Suprapubic skin (tissue), 4 donors: ENCODE data around the gene RTN4IP1. TPM values are rescaled to one million over a fixed set of nuclear protein-coding genes. Genes with fewer than 3 reads are reported as not detected.

Experiments used
- DNase-seq, 2 donors: peaks; one replicate each; pipeline ENCODE4 v3.0.0-alpha.2; 2019; ENCODE audit warnings: low spot score in 2 of 2
- H3K27ac ChIP-seq: fragments of 200-600 bp; sonication (generic); one replicate; pipeline ENCODE4 v1.5.1; 2019
- H3K27me3 ChIP-seq: fragments of 200-600 bp; sonication (generic); one replicate; pipeline ENCODE4 v1.5.1; 2019
- H3K36me3 ChIP-seq: fragments of 200-600 bp; sonication (generic); one replicate; pipeline ENCODE4 v1.5.1; 2019
- H3K4me1 ChIP-seq: fragments of 200-600 bp; sonication (generic); one replicate; pipeline ENCODE4 v1.5.1; 2019
- H3K4me3 ChIP-seq: fragments of 200-600 bp; sonication (generic); one replicate; pipeline ENCODE4 v1.5.1; 2019; ENCODE audit warnings: mild to moderate bottlenecking
- H3K9me3 ChIP-seq: fragments of 200-600 bp; sonication (generic); one replicate; pipeline ENCODE4 v1.5.1; 2019
- CTCF ChIP-seq, 2 donors: fragments of 200-600 bp in 1 of 2; fragments of 450-650 bp in 1 of 2; sonication (generic) in 1 of 2; IDR thresholded peaks; one replicate each; pipeline ENCODE4 v1.5.1; 2016 to 2019; ENCODE audit warnings: antibody characterized with exemption in 2 of 2, mild to moderate bottlenecking in 1 of 2, moderate library complexity in 1 of 2
- EP300 ChIP-seq: sonication (generic); formaldehyde crosslinking; IDR thresholded peaks from one replicate; pipeline ENCODE4 v1.6.1; 2017; ENCODE audit warnings: antibody characterized with exemption
- POLR2A ChIP-seq, 2 donors: fragments of 450-650 bp; IDR thresholded peaks; one replicate each; pipeline ENCODE4 v1.6.1; 2017; ENCODE audit warnings: antibody characterized with exemption in 2 of 2, mild to moderate bottlenecking in 2 of 2, moderate library complexity in 2 of 2
- POLR2AphosphoS5 ChIP-seq, 3 donors: sonication (generic); formaldehyde crosslinking; IDR thresholded peaks; one replicate each; pipeline ENCODE4 v1.6.1; 2017; ENCODE audit warnings: antibody characterized with exemption in 3 of 3
- WGBS: methylation state at CpG from one replicate; pipeline ENCODE4 v1.1.5; 2018; 5-methylcytosine and 5-hydroxymethylcytosine counted together
- total RNA-seq, 4 donors: library from RNA; depleted of rRNA; stranded (reverse); fragments of >200 nt; gene quantifications; one replicate each; pipeline ENCODE4 v1.1.0, GENCODE V29; 2016

The RTN4IP1 gene
- total RNA-seq, 4 donors from 2014 or later, result 1.8 to 5.3 (median 3.3) TPM

- no peaks in the 10 kb centered on the region for H3K9me3 ChIP-seq
- H3K4me1 ChIP-seq, result no peaks in the 10 kb centered on the region
- H3K4me3 ChIP-seq, result no peak overlapping the region
- DNase-seq, result no peak
- no peak for TF ChIP-seq POLR2AphosphoS5 (IDR thresholded peaks at IDR 0.05)
- TF ChIP-seq POLR2A (IDR thresholded peaks at IDR 0.05), result no peak
- no peak for TF ChIP-seq CTCF (IDR thresholded peaks at IDR 0.05)
- no peak for TF ChIP-seq EP300
- H3K36me3 ChIP-seq, result peaks cover 21% of the 10 kb centered on the region
- WGBS, result 84% methylated on average over 5 of the region's 5 CpGs
- H3K27ac ChIP-seq, result no peak overlapping the region
- no peaks in the 10 kb centered on the region for H3K27me3 ChIP-seq
Measured at GRCh38 chr6:106572436-106572835, 56.9 kb downstream of the RTN4IP1 start.

- 93% methylated on average over 4 of the region's 4 CpGs for WGBS
- Histone ChIP-seq H3K9me3 (no peaks in the 10 kb centered on the region), H3K4me1 (no peaks in the 10 kb centered on the region), H3K4me3 (no peak overlapping the region), H3K27ac (no peak overlapping the region), H3K36me3 (peaks cover 21% of the 10 kb centered on the region), H3K27me3 (no peaks in the 10 kb centered on the region)
- no peak for DNase-seq
- no peak for TF ChIP-seq EP300
- TF ChIP-seq CTCF (IDR thresholded peaks at IDR 0.05), result no peak
- no peak for TF ChIP-seq POLR2A (IDR thresholded peaks at IDR 0.05)
- no peak for TF ChIP-seq POLR2AphosphoS5 (IDR thresholded peaks at IDR 0.05)
Measured at GRCh38 chr6:106569428-106569827, 59.9 kb downstream of the RTN4IP1 start.

DNA sequence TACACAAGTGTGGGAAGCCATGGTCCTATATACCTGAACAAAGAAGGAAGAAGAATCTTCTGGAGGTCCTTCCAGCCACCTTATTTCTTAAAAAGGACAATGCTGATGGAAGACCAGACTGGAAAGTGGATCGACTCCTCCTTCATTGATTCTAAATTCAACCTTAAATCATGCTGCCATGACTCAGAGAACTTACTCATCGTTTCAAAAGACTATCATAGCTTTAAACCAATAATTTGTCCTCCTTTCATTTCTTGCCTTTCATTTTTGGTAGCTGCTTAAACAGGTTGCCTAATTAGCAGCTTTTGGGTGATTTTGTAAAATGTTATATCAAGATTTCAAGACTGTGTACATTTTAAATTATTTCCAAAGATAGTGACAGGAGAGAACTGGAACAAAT is 60.8 kb downstream of the RTN4IP1 start:
- peaks cover 4% of the 10 kb centered on the region for H3K4me1 ChIP-seq
- no peak for DNase-seq
- no peaks in the 10 kb centered on the region for H3K9me3 ChIP-seq
- H3K36me3 ChIP-seq, result peaks cover 24% of the 10 kb centered on the region
- no peak overlapping the region for H3K27ac ChIP-seq
- 58% methylated on average over 2 of the region's 2 CpGs for WGBS
- no peaks in the 10 kb centered on the region for H3K27me3 ChIP-seq
- H3K4me3 ChIP-seq, result no peak overlapping the region
- TF ChIP-seq POLR2AphosphoS5 (IDR thresholded peaks at IDR 0.05) (no peak), POLR2A (IDR thresholded peaks at IDR 0.05) (no peak), EP300 (no peak), CTCF (IDR thresholded peaks at IDR 0.05) (no peak)

DNA sequence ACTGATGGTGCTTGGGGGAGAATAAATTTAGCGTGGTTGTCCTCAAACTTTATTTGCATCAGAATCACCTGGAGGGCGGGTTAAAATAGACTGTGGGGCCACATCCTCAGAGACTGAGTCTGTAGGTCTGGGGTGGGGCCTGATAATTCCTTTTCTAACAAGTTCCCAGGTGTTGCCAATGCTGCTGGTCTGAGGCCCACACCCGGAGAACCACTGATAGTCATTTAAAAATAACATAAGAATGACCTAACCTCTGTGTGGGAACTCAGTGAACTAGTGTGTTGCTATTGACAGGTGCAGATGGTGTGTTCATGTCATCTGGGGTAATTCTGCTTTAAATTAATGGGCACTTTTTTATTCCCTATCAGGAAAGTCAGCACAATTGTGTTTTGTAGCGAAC is 64.8 kb downstream of the RTN4IP1 start:
- no peak for DNase-seq
- WGBS, result 54% methylated on average over 4 of the region's 4 CpGs
- H3K27me3 ChIP-seq, result no peaks in the 10 kb centered on the region
- peaks cover 35% of the 10 kb centered on the region for H3K4me1 ChIP-seq
- peaks cover 13% of the 10 kb centered on the region for H3K36me3 ChIP-seq
- no peak overlapping the region for H3K4me3 ChIP-seq
- no peaks in the 10 kb centered on the region for H3K9me3 ChIP-seq
- H3K27ac ChIP-seq, result no peak overlapping the region
- TF ChIP-seq POLR2A (IDR thresholded peaks at IDR 0.05), result no peak
- TF ChIP-seq CTCF (IDR thresholded peaks at IDR 0.05), result no peak
- TF ChIP-seq EP300, result no peak
- no peak for TF ChIP-seq POLR2AphosphoS5 (IDR thresholded peaks at IDR 0.05)

DNA sequence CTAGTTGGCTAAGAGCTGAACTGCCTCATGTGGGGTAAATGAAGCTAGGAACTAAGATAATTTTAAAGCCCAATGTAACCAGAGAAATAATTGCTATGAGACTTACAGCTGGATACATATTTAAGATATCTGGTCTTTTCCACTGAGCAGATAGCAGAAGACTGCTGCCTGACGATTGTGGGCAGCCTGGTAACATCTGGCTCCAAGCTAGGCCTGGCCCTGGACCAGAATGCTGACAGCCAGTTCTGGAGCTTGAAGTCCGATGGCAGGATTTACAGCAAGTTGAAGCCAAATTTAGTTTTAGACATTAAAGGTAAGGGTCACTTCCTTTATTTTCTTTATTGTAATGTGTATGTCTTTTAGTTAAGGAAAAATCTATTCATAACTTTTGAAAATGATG is 65.7 kb downstream of the RTN4IP1 start:
- WGBS, result 23% methylated on average over 2 of the region's 2 CpGs
- Histone ChIP-seq H3K4me3 (no peak overlapping the region), H3K9me3 (no peaks in the 10 kb centered on the region), H3K27me3 (no peaks in the 10 kb centered on the region), H3K27ac (no peak overlapping the region), H3K36me3 (peaks cover 7% of the 10 kb centered on the region), H3K4me1 (peaks cover 35% of the 10 kb centered on the region)
- no peak for DNase-seq
- TF ChIP-seq POLR2A (IDR thresholded peaks at IDR 0.05), result no peak
- TF ChIP-seq EP300, result no peak
- TF ChIP-seq CTCF (IDR thresholded peaks at IDR 0.05), result no peak
- TF ChIP-seq POLR2AphosphoS5 (IDR thresholded peaks at IDR 0.05), result no peak
